ENCODE results near the gene PCDH9. TPM values are rescaled to one million over a fixed set of nuclear protein-coding genes. Genes with fewer than 3 reads are reported as not detected.

The PCDH9 gene
- total and polyA plus RNA-seq, 9 donors = 0.18 to 6.5 (median 1.3) TPM

- no peak overlapping the region for H3K4me3 ChIP-seq
- no peaks in the 10 kb centered on the region for H3K9me3 ChIP-seq
- no peak for TF ChIP-seq POLR2A (IDR thresholded peaks at IDR 0.05)
- no peak for TF ChIP-seq EP300 (IDR thresholded peaks at IDR 0.05)
- TF ChIP-seq, protein P1, sequence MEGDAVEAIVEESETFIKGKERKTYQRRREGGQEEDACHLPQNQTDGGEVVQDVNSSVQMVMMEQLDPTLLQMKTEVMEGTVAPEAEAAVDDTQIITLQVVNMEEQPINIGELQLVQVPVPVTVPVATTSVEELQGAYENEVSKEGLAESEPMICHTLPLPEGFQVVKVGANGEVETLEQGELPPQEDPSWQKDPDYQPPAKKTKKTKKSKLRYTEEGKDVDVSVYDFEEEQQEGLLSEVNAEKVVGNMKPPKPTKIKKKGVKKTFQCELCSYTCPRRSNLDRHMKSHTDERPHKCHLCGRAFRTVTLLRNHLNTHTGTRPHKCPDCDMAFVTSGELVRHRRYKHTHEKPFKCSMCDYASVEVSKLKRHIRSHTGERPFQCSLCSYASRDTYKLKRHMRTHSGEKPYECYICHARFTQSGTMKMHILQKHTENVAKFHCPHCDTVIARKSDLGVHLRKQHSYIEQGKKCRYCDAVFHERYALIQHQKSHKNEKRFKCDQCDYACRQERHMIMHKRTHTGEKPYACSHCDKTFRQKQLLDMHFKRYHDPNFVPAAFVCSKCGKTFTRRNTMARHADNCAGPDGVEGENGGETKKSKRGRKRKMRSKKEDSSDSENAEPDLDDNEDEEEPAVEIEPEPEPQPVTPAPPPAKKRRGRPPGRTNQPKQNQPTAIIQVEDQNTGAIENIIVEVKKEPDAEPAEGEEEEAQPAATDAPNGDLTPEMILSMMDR (IDR thresholded peaks at IDR 0.05) = no peak
- WGBS, 3 donors = 83 to 91% (median 88%) methylated on average over 2 of the region's 2 CpGs
- no peaks in the 10 kb centered on the region for H3K4me1 ChIP-seq (ENCODE audit: insufficient read depth)
- intact Hi-C loops (cut with DNase I) = no loop called here
- DNase-seq = no peak
- H3K27me3 ChIP-seq = no peaks in the 10 kb centered on the region
- no peaks in the 10 kb centered on the region for H3K36me3 ChIP-seq
- H3K27ac ChIP-seq = no peak overlapping the region
Observed at GRCh38 chr13:66640231-66640630, 589.9 kb downstream of the PCDH9 start.

GRCh38 chr13:66639044-66639443 lies 591.1 kb downstream of the PCDH9 start:
- Histone ChIP-seq H3K27ac (no peak overlapping the region), H3K9me3 (no peaks in the 10 kb centered on the region), H3K27me3 (no peaks in the 10 kb centered on the region), H3K4me3 (no peak overlapping the region), H3K4me1 (ENCODE audit: insufficient read depth) (no peaks in the 10 kb centered on the region), H3K36me3 (no peaks in the 10 kb centered on the region)
- 81 to 85% (median 83%) methylated on average over 1 of the region's 1 CpG for WGBS, 3 donors
- no peak for DNase-seq
- TF ChIP-seq POLR2A (IDR thresholded peaks at IDR 0.05) = no peak
- TF ChIP-seq, protein P1 (IDR thresholded peaks at IDR 0.05) = no peak
- intact Hi-C loops (cut with DNase I) = no loop called here

- no peak for DNase-seq
- Histone ChIP-seq H3K36me3 (no peaks in the 10 kb centered on the region), H3K9me3 (no peaks in the 10 kb centered on the region), H3K27ac (no peak overlapping the region), H3K4me3 (no peak overlapping the region), H3K4me1 (ENCODE audit: insufficient read depth) (no peaks in the 10 kb centered on the region), H3K27me3 (no peaks in the 10 kb centered on the region)
- TF ChIP-seq, protein P1 (IDR thresholded peaks at IDR 0.05) = no peak
- TF ChIP-seq EP300 (IDR thresholded peaks at IDR 0.05) (no peak), POLR2A (IDR thresholded peaks at IDR 0.05) (no peak)
- intact Hi-C loops (cut with DNase I) = no loop called here
- WGBS, 3 donors = 85 to 88% (median 88%) methylated on average over 1 of the region's 1 CpG
Observed at GRCh38 chr13:66635526-66635925, 594.6 kb downstream of the PCDH9 start.

DNA sequence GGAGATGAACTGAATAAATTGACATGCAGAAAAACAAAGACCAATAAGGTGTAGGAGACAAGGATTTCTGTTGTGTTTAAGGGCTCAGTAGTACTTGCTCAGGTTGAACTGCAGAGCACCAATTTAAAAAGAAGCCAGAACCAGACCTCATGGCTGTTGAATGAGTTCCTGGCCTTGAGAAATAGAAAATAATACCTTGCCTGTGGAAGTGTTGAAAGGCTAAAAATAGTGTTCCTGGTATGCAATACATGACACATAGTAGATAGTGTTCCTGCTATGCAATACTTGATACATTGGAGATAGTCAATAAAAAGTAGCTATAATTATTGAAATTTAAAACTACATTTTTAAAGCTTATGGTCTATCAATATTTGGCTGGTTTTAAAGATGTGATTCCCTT lies 595.8 kb downstream of the PCDH9 start:
- TF ChIP-seq POLR2A (IDR thresholded peaks at IDR 0.05) (no peak), EP300 (IDR thresholded peaks at IDR 0.05) (no peak)
- TF ChIP-seq, protein P1 (IDR thresholded peaks at IDR 0.05) = no peak
- no peak overlapping the region for H3K27ac ChIP-seq
- DNase-seq = no peak
- H3K9me3 ChIP-seq = no peaks in the 10 kb centered on the region
- intact Hi-C loops (cut with DNase I) = no loop called here
- H3K36me3 ChIP-seq = no peaks in the 10 kb centered on the region
- no peaks in the 10 kb centered on the region for H3K4me1 ChIP-seq (ENCODE audit: insufficient read depth)
- H3K4me3 ChIP-seq = no peak overlapping the region
- H3K27me3 ChIP-seq = no peaks in the 10 kb centered on the region

DNA sequence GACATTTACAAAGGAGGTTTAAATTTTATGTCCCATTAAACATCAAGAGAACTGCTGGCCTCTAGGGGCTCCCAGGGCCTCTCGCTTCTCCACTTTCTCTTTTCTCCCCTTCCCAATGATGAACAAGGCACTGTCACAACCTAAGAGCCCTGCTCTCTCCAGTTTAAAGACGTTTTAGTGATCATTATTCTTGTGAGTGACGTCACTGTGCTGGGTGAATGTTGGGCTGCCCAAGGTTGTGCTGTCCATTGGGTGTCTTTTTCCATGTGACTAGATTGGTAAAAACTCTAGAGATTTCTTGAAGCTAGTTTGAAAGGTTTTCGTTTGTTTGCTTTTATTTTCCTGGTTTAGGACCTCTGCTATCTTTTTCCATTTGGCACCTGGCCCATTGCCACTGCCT lies 602.6 kb downstream of the PCDH9 start:
- Histone ChIP-seq H3K27ac (no peak overlapping the region), H3K4me1 (ENCODE audit: insufficient read depth) (no peaks in the 10 kb centered on the region), H3K36me3 (no peaks in the 10 kb centered on the region), H3K9me3 (no peaks in the 10 kb centered on the region), H3K27me3 (no peaks in the 10 kb centered on the region), H3K4me3 (no peak overlapping the region)
- WGBS, 3 donors = 66 to 71% (median 70%) methylated on average over 4 of the region's 4 CpGs
- intact Hi-C loops (cut with DNase I) = no loop called here
- TF ChIP-seq, protein P1 (IDR thresholded peaks at IDR 0.05) = no peak
- TF ChIP-seq EP300 (IDR thresholded peaks at IDR 0.05) (no peak), POLR2A (IDR thresholded peaks at IDR 0.05) (no peak)
- DNase-seq = no peak
